HG03103 (cell line): ENCODE measurements around the gene CDKL4.
A peak's percentile ranks its signal among the peaks of the same experiment; 100 is the strongest.
"Not testable (repeated sequence)": the region's sequence is repeated elsewhere in the genome, so short reads cannot be mapped to it uniquely, and the experiment has no call there.

Source experiments
- ATAC-seq: cut with Tn5 transposase; IDR thresholded peaks from one replicate; pipeline ENCODE4 v1.9.1; 2021; ENCODE audit warnings: low read depth; ENCODE audit not compliant: unreplicated experiment

Gene CDKL4

GRCh38 chr2:39243469-39244123, at the start of gene CDKL4:
Gene CDKL4 (minus strand): TSS chr2:39243970.
- no peak for ATAC-seq

DNA sequence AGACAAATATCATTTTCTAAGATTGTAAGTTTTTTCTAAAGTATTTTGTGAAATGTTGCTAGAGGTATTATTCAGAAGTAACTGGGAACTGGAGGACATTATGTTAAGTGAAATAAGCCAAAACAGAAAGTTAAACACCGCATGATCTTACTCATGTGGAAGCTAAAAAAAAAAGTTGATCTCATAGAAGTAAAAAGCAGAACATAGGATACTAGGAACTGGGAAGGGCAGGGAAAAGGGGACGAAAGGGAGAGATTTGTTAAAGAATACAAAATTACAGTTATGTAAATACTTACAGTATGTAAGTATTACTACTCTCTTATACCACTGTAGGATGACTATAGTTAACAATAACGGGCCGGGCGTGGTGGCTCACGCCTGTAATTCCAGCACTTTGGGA, 46.7 kb upstream of the CDKL4 start:
- ATAC-seq, result no peak

GRCh38 chr2:39289609-39290008, 45.8 kb upstream of the CDKL4 start:
- no peak for ATAC-seq

- no peak for ATAC-seq
Observed at GRCh38 chr2:39283561-39283960, 39.8 kb upstream of the CDKL4 start.

GRCh38 chr2:39281391-39281790, 37.6 kb upstream of the CDKL4 start:
- no peak for ATAC-seq

DNA sequence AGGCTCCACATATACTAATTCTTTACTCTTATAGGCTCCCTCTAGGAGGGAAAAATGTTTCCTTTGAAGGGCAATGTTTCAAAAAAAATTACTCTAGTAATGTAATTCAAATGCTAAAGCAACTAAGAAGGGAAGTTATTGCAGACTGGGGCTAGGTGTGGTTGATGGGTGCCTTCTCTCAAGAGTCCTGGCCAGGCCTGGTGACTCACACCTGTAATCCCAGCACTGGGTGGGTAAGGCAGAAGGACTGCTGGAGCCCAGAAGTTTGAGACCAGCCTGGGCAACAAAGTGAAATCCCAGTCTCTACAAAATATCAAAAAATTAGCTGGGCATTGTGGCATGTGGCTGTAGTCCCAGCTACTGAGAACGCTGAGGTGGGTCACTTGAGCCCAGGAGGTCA, 31.2 kb upstream of the CDKL4 start:
- ATAC-seq, result no peak

DNA sequence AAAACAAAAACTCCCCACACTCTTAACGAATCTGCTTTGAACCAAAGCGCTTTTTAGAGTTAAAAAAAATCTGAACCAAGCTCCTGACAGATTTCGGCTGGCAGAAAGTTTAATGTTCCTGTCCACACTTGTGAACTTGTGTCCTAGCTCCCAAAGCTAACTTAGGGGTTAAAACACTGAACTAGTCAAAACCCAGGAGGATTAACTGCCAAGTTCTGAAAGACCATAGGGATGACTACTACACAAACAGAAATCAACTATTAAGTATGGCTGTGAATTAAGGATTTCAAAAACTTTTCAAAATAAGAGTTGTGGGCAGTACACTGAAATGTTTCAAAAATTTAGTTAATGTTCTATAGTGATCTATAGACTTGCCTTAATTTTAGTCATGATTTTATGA, 26.2 kb upstream of the CDKL4 start:
- no peak for ATAC-seq

- ATAC-seq, result no peak
Observed at GRCh38 chr2:39266916-39267434, 23.2 kb upstream of the CDKL4 start.

GRCh38 chr2:39266139-39266805, 22.5 kb upstream of the CDKL4 start:
- ATAC-seq, result peak; percentile 64

DNA sequence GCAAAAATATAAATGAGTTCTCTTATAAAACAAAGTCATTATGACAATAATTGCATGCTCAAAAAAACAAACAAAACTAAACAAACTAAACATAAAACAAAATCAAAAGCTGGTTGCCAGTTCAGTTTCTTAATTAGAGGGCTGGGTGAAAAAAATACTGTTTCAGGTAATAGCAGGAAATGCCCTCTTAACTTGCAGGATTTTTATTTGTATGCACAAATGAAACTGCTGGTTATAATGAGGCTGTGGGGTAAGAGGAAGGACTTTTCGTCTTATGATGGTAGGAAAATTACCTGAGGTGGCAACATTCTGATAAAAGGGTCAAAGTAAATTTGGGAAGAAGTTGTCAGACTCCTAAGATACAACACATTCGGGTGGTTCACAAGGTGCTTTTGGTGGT, 21.5 kb upstream of the CDKL4 start:
- ATAC-seq, result no peak

GRCh38 chr2:39264733-39265132, 21.0 kb upstream of the CDKL4 start:
- ATAC-seq, result peak; percentile 72

DNA sequence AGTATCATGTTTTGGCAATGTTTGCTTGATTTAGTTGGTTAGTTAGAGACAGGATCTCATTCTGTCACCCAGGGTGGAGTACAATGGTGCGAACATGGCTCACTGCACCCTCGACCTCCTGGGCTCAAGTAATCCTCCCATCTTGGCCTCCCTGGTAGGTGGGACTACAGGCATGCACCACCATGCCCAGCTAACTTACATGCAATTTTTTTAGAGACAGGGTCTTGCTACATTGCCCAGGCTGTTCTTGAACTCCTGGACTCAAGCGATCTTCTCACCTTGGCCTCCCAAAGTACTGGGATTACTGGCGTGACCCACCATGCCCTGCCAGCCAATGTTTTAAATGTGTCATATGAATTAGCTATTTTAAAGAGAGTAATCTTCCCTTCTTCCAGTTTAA, 16.3 kb upstream of the CDKL4 start:
- ATAC-seq, result no peak

DNA sequence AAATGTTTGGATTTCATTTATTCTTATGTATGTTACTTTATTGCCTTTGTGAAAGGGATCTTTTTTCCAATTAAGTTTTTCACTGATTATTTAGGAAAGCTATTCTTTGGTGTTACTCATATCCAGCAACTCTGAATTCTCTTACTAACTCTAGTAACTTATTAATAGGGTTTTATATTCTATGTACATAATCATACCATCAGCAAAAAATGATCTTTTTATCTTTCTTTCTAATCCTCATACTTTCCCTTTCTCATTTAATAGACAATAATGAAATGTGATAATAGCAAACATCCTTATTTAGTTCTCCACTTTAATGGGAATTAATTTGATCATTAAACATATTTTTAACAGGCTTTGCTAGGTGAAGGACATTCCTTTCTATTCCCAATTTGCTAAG, 12.3 kb upstream of the CDKL4 start:
- no peak for ATAC-seq

DNA sequence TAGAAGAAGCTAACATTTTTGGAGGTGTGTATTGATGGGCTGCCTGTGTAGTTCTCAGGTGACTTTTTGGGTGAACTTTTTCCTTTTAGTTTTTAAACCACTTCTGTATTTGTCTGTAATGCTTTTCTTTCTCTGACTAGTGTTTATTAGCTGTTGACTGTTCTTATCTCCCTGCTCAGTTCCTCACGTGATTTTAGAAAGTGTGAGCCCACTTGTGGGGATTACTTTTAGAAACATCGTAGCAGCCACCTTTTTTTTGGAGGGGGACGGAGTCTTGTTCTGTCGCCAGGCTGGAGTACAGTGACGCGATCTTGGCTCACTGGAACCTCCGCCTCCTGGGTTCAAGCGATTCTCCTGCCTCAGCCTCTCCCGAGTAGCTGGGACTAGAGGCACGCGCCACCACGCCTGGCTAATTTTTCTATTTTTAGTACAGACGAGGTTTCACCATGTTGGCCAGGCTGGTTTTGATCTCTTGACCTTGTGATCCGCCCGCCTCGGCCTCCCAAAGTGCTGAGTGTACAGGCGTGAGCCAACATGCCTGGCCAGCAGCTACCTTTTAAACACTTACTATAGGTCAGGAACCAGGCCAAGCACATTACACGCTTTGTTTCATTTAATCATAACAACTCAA, 9.2 kb upstream of the CDKL4 start:
- no peak for ATAC-seq

DNA sequence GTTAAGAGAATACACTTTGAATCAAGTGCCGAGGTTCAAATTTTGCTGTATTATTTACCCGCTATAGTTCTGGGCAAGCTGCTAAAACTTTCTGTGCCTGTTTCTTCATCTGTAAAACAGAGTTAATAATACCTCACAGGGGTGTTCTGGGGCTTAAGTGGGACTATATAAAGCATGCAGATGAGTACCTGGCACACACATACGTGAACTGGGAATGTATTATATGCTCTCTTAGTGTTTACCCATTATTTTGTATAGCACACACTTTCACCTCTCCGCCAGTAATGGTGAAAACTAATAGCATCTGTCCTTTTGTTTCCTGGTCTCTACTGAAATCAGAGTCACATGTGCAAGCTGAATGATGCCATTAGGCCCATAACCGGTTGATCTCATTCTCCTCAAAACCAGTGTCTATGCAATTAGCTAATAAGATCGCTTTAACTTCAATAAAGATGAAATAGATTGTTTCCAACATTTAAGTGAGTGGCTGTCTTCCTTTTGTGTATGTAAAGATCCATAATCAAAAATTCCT, 3.8 kb upstream of the CDKL4 start:
- no peak for ATAC-seq

- no peak for ATAC-seq
Observed at GRCh38 chr2:39246382-39246980, 2.7 kb upstream of the CDKL4 start.

- not testable (repeated sequence) for ATAC-seq
Observed at GRCh38 chr2:39244963-39245625, 1.3 kb upstream of the CDKL4 start.

DNA sequence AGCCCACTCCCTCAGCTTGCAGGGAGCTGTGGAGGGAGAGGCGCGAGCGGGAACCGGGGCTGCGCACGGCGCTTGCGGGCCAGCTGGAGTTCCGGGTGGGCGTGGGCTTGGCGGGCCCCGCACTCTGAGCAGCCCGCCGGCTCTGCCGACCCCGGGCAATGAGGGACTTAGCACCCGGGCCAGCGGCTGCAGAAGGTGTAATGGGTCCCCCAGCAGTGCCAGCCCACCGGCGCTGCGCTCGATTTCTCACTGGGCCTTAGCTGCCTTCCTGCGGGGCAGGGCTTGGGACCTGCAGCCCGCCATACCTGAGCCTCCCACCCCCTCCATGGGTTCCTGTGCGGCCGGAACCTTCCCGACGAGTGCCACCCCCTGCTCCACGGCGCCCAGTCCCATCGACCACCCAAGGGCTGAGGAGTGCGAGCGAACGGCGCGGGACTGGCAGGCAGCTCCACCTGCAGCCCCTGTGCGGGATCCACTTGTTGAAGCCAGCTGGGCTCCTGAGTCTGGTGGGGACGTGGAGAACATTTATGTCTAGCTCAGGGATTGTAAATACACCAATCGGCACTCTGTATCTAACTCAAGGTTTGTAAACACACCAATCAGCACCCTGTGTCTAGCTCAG, 582 bp upstream of the CDKL4 start:
- not testable (repeated sequence) for ATAC-seq

DNA sequence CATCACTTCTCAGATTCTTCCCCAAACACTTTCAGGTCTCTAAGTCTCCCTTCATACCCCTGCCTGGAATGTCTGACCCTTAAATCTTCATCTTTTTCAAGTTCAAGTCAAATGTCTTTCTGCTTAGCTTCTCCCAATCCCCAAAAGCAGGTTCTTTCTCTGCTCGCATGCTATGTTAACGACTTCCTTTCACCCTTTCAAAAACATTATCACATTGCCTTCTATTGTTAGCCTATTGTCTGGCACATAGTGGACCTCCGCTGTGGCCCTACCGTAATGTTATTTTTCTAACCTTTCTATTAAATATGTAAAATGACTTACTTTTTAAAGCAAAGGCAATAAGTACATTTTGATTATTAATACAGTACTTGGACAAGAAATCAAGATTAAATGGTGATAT, 2.2 kb downstream of the CDKL4 start:
- ATAC-seq, result no peak

DNA sequence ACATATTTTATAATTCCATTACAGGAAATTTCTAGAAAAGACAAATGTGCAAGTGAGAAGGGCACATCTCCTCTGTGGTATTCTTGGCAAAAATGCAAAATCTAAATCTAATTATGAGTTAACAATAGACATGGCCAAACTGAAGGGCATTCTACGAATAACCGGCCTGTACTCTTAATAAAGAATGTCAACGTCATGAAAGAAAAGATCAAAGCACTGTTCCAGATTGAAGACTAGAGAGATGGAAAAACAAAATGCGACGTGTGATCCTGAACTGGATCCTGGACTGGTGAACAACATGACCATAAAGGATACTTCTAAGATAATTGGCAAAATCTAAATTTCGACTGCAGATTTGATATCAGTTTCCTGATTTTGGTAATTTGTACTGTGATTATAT, 3.0 kb downstream of the CDKL4 start:
- no peak for ATAC-seq
